ENCODE data around the gene SNIP1.

GRCh38 chr1:37564892-37565291, 10.8 kb upstream of the SNIP1 start:
- TF ChIP-seq CTCF (IDR thresholded peaks at IDR 0.05) (no peak), POLR2A (IDR thresholded peaks at IDR 0.05) (no peak), EP300 (IDR thresholded peaks at IDR 0.05) (no peak)

All from tibial nerve (tissue), 4 donors.